A549 (cell line): Measurements from ENCODE around the gene ATP7B.

Experiments
- CTCF ChIP-seq: fragments of >200 bp; sonication (Bioruptor Twin); formaldehyde crosslinking; IDR thresholded peaks from 3 replicates; pipeline ENCODE4 v1.5.1; 2016
- ESRRA ChIP-seq: fragments of 150-350 bp; IDR thresholded peaks from 2 replicates; pipeline ENCODE4 v1.6.1; 2014; ENCODE audit warnings: mild to moderate bottlenecking, low read length, borderline replicate concordance
- HOXA7 ChIP-seq: fragments of 250-450 bp; sonication (Bioruptor Pico); IDR thresholded peaks from 2 replicates; pipeline ENCODE4 v1.5.0; 2020; ENCODE audit warnings: mild to moderate bottlenecking, moderate library complexity
- NFE2L2 ChIP-seq: fragments of 150-350 bp; conservative IDR thresholded peaks from 2 replicates; pipeline ENCODE4 v1.6.1; 2014; ENCODE audit warnings: low read length
- PBX3 ChIP-seq: IDR thresholded peaks from 2 replicates; pipeline ENCODE4 v1.6.1; 2012
- POLR2A ChIP-seq: IDR thresholded peaks from 2 replicates; pipeline ENCODE4 v1.6.1; 2012; ENCODE audit warnings: mild to moderate bottlenecking, low read length
- SMC3 ChIP-seq: fragments of >200 bp; sonication (Bioruptor Twin); formaldehyde crosslinking; IDR thresholded peaks from 3 replicates; pipeline ENCODE4 v1.6.1; 2018; ENCODE audit warnings: inconsistent platforms

- no peak for TF ChIP-seq CTCF
- TF ChIP-seq POLR2A = no peak
- TF ChIP-seq ESRRA = no peak
- no peak for TF ChIP-seq HOXA7 (CRISPR knock-in tag)
- TF ChIP-seq NFE2L2 = no peak
- no peak for TF ChIP-seq SMC3
- TF ChIP-seq PBX3 = no peak
These were observed 30.3 kb downstream of the ATP7B start for GRCh38 chr13:51980908-51981307.
